Measurements from ENCODE around the gene PPP1R1A.

PPP1R1A gene

DNA sequence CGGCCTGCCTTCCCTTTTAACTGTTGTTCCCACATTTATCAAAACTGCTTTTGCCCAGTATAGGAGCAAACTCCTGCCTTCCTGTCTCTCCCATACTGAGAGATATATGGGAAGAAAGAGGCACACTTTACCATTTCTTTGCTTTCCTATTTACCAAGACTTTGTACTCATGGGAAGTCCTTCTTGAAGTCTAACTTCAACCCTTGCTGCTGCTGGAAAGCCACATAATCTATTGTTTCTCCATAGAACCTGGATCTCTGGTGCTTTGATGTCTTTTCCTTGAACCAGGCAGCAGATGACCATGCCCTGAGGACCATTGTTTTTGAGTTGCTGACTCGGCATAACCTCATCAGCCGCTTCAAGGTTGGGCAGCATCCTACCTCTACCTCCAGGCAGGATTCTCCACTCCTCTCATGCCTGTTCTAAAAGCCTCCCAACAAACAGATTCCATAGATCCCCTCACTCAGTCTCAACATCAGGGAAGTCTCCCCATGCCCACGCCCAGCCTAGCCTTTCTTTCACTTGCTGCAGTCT lies 18.4 kb downstream of the PPP1R1A start:
- no peak for DNase-seq

DNA sequence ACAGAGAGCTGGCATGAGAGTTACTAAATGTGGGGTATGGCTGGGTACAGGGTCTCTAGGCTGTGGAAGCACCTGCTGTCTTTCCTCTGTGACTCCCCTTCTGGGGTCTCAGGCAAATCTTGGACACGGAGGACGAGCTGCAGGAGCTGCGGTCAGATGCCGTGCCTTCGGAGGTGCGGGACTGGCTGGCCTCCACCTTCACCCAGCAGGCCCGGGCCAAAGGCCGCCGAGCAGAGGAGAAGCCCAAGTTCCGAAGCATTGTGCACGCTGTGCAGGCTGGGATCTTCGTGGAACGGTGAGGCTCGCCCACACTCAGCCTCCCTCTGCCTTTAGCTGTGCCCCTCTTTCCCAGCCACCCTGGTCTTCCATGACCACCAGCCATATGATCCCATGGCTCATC lies 19.4 kb downstream of the PPP1R1A start:
- DNase-seq, result no peak

DNA sequence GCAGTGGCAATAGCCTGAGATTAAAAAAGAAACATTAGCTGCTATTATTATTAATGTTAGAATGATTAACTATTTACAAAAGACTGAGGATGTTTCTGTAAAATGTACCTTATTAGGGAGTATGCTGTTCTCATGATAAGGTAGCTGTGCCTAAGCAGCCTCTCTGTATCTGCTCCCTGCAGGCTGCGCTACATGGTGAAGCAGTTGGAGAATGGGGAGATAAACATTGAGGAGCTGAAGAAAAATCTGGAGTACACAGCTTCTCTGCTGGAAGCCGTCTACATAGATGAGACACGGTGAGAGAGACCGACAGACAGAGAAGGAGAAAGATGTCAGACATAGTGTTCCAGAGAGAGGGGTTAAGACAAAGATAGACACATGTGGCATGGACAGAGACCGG lies 21.7 kb downstream of the PPP1R1A start:
- no peak for DNase-seq

DNA sequence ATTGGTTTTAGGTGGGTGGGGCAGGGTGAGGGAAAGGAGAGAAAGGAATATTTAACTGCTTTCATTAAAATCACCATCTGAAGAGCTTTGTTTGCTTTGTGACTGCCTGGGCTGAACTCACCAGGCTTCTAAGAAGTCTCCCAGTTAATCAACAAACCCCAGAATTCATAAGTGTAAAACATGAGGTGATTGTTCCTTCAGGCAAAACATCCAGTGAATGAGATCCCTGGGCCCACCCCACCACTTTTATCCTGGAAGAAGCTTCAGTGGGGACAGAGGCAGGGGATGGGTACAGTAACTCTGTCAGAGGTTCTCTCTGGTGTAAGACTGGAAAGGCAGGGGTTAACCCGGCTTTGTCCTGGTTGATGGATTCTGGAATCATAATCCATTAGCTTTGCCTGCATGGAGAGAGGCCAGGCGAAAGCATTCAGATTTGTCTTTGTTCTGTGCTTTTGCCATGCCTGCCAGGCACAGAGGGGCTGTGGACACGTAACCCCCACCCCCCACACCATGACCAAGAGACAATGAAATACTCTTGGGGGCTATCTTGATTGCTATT lies 22.4 kb downstream of the PPP1R1A start:
- DNase-seq, result no peak

DNA sequence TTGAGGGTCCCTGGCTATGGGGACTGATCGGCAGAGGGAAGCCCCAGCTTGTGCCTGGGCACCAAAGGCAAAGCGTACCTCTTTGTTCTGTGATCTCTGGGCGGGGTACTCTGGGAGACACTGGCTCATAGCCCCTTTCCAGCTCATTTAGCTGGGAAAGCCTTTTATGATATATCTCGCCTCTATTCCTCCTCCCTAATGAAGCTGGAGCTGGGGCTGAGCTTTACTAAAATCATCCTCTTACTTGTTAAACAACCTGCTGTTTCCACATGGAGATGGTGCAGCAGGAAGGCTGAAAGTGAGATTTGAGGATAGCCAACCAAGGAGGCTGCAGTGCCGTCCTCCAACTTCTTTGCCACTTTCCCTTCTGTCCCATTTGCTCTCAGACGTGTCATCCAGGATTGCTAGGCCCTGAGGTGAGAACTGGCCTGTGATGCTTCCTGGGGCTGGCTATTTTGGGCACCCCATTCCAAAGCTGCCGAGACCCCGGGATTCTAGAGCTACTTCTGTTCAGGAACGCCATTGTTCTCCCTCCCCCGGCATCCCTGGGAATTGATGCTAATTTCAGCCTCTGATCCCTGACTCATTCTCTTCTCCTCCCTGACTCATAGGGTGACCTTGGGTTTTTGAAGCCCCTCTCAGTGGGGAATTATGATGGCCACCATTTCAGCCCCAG lies 23.0 kb downstream of the PPP1R1A start:
- no peak for DNase-seq

DNA sequence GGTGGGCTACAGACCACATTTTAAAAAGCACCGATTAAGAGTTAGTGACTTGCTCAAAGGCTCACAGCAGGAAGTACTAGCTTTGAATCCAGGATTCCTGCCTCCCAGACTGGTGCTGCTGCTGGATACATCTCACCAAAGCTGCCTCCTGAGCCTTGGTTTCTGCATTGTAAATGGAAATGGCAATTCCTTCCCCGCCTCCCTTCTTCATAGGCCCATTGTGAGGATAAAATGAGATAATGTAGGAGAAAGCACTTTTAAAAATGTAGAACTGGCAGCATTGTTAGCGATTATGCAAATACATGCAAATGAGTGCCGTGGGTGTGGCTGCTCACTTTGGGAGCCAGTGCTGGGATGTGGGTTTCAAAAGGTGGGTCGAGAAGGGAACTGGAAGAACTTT lies 23.7 kb downstream of the PPP1R1A start:
- no peak for DNase-seq

DNA sequence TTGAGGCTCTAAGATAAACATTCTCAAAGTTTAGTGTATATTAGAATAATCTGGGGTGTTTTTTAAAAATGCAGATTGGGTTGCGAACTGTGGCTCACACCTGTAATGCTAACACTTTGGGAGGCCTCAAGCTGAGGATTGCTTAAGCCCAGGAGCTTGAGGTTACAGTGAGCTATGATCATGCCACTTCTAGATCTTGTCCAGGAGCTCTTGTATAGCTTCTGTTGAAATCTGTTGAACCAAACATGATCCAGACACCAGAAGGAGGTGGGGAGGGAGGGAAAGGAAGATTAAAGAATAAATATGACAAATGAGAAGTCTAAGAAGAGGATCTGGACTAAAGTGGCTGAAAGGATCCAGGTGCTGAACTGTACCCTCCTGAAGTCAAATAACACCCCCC lies 24.7 kb downstream of the PPP1R1A start:
- DNase-seq, result no peak

DNA sequence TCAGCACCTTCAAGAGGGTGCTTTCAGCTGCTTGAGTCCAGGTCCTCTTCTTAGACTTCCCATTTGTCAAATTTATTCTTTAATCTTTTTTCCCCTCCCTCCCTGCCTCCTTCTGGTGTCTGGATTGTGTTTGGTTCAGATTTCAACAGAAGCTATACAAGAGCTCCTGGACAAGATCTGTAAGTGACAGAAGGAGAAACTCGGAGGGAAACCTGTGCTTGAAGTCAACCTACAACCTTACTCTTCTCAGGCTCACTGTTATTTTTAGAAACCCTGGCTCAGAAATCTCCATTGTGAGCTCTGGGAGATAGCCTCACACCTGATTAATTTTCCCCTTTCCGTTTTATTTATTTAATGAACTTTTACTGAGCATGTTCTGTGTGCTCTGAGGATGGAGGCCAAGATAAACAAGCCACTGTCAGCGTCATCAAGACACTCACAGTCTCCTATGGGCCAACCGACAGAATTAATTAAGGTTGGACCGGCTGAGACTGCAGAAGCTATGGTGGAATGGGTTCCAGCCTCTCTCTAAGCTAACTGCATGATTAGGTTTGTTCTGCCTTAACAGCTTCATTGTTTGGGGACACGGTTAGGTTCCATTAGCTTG lies 25.6 kb downstream of the PPP1R1A start:
- no peak for DNase-seq

DNA sequence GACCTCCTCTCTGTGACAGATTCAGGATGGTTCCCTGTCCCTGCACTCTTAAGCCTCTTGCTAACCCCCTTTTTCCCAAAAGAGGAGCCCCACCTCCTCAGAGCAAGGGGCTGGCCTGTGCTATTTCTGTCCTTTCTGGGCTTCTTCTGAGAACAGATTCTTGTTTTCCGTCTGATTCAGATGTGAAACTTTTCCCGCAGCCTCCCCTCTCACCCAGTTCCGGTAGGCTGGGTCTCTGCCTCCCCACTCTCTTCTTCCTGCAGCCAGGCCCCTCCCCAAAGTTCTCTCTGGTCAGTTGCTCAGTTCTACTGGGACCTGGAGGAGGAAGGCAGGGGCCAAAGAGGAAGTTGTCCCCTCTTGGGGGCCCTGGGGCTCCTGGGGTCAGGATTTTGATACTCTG lies 27.3 kb downstream of the PPP1R1A start:
- DNase-seq, result peak; percentile 50

DNA sequence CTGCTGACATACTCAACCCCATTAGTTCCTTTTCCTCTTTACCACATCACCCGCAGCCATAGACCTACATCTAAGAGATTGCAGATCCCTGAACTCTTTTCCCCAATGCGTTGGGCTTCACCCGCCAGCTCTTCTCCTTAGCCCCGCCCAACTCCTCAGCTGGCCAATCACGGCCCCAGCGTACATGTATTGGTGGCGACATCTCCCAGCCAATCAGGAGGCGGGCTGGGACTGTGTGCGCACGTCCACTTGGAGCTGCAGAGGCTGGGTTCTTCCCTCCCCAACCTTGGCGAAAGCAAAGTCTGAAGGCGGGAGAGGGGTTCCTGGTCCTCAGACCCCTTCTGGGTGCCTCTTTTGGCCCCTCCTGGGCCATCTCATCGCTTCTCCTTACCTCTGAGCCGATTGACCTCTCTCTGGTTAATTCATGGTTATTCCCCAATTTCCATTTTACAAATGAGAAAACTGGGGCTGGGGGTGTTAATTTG lies 28.0 kb downstream of the PPP1R1A start:
- DNase-seq, result peak; percentile 96

DNA sequence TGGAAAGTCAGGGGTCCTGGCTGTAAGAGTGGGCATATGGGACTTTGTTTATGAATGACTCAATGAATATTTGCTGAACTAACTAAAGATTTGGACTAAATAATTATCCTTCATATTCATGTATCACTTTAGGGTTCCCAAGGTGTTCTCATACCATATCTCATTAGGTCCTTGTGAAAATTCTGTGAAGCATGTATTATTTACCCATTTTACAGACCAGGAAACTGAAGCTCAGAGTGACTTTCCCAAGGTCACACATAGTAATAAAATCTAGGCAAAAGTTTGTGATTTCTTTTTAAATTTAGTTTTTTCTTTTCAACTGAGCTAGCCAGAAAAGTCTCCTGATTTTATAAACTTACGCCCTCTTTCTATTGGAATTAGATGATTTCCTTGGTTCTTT lies 29.7 kb downstream of the PPP1R1A start:
- DNase-seq, result no peak

DNA sequence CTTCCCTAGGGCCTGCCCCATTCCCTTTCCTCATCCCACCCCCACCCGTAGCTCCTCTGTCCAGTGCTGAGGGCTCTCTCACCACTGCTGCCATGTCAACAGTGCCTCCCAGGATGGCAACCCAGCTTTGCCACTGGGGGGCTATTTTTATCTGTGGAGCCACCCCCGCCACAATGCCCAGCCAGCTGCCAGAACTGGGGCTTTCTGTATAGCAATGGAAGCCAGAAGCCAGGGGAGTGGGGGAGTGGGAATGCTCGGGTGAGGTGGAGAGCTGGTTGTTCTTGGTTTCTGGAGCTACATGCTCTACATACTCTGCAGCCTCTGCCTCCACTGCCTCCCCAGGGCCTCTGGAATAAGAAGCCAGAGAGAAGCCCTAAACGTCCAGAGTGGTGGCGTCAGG lies 30.1 kb downstream of the PPP1R1A start:
- DNase-seq, result no peak

DNA sequence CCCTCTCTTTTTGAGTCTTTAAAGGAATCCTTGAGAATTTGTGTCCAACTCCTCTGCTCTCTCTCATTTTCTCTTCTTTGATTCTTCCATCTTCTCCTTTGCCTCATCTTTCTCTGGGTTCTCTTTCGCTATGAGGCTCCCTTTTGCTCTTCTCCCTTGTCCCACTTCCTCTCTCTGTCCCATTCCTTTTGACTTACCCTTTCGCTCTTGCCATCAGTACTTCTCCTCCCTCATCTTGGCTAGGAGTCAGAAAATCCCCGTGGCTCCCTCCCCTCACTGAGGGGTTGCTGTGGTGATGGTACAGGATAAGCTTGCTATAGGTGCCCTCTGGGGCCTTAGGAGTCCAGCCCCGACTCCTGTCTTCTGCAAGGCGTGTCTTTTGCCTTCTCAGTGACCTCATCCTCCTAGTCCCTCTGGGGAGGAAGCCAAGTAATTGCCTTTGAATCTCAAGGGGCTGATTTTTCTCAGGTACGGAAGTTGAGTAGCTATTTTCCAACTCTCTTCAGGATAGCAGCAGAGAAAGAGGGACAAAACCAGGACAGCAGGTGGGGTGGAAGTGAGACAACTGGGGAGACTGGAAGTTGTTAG lies 32.7 kb downstream of the PPP1R1A start:
- peak; percentile 9 for DNase-seq

DNA sequence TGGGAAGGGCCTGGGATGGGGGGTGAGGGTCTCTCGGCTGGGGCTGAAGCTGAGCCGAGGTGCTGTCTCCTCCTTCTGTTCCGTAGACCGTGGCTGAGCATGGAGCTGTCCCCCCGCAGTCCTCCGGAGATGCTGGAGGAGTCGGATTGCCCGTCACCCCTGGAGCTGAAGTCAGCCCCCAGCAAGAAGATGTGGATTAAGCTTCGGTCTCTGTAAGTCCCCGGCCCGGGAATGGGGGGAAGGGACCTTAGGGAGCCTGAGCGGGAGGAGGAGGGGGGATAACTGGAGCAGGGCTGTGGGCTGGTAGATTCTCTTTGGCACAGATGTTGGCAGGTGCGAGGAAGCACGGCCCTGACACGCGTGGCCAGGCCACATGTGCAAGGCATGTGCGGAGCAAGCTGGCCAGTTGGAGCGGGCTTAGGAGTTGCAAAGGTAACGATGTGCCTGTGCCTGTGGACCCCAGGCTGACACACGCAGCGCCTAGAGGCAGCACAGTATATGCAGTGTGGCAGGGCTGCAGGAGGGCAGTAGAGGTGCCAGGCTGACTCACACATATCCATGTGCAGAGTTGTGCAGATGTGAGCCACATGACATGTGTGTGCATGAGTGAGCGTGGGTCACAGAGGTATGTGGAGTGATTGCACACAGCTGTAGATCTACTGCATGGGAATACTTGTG lies 38.5 kb downstream of the PPP1R1A start:
- DNase-seq, result no peak

DNA sequence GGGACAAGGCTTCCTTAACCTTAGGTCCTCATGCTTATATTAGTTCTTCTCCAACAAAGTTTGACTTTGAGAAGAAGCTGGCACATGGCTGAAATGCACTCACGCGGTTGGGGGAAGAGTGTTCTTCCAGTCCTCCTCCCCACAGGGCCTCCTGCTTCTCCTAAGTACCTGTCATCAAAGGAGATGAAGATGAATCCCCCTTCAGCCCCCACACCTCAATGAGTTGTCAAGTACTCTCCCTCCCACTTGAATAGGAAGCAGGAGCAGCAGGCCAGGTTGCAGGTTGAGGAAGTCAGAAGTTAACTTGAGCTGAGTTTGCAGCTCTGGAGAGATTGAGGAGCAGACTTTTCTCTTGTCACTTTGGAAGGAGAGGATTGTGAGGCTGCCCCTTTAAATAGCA lies 41.9 kb downstream of the PPP1R1A start:
- DNase-seq, result no peak

DNA sequence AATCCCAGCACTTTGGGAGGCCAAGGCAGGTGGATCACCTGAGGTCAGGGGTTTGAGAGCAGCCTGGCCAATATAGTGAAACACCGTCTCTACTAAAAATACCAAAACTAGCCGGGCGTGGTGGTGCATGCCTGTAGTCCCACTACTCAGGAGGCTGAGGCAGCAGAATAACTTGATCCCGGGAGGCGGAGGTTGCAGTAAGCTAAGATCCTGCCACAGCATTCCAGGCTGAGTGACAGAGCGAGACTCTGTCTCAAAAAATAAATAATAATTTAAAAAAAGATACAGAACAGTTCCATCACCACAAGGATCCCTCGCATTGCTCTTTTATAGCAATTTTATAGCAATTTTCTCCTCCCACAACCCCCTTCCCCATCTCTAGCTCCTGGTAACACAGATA lies 43.7 kb downstream of the PPP1R1A start:
- no peak for DNase-seq

DNA sequence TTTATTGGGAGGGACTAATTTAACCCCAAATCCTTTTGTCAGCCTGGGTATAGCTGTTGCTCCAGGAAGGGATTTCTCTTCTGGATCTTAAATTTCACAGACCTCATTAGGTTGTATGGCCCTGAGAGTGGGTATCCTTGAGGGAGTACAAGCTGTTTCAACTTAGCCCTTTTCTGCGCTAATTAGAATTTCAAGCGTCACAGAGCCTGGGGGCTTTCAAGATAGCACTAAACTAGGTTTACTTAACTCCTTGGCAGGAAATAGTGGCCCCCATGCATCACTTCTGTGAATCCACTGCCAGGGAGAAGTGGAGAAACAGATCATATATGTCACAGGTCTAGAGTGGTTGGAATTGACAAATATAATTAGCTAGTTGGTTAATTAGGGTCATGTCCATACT lies 44.9 kb downstream of the PPP1R1A start:
- DNase-seq, result no peak

DNA sequence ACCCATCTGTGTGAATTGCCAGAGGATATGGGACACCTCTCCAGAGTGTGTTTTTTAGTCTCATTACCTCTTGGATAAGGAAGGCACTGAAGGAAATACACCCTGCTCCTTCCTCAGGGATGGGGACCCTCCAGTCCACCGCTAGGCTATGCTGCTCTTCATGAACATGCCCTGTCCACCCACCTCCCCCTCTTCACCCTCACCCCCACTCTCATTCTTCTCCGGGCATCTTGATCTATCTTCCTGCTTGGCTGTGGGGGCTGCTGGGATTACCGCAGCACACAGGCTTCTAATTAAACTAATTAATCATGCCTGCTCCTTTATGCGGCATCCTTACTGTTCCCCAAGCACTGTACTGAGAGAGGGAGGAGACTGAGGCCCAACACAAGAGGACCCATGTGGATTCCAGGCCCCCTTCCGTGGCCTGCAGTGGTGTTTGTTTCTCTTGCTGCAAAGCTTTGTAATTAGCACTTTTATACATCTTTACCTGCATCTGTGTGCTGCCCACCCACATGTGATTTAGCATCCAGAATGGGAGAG lies 46.6 kb downstream of the PPP1R1A start:
- DNase-seq, result no peak

DNA sequence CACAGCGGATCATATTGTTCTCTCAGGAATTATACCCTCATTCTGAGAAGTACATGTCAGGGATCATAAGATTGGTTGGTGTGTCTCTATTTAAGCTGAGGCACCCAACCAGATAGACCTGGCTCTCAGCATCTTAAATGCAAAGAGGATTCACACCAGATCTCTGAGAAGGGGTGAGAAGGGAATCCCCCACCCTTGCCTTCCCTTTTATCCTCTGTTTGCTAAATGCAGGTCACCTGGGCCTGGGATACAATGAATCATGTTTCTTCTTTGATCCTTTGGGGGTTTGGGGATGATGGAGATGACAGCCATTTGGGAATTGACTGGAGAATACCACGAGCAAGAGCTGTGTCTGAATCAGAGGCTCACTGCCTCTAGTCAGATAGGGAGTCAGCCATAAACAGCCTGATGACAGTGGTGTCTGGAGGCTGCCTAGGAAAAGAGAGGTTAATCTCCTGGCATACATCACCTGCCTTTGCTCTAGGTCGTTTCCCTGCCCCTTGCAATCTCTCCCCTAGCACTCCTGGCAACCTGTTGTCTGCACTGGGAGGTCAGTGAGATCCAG lies 50.2 kb downstream of the PPP1R1A start:
- no peak for DNase-seq

DNA sequence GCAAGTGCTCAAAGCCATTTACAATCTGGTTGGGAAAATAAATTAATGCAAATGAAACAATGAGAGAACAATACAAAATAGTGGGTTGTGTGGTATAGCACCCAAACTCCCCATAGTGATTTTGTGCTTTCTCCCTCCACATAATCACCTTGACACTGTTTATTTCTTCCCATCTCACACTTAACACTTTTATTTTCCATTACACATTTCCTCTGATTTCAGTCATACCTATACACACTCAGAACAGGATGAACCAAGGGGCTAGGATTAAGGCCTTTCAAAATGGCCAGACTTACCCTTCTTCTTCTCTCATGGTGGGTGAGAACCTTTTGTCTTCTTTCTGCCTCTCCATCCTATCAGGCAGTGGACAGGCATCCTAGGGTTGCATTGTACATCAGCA lies 53.0 kb downstream of the PPP1R1A start:
- no peak for DNase-seq

DNA sequence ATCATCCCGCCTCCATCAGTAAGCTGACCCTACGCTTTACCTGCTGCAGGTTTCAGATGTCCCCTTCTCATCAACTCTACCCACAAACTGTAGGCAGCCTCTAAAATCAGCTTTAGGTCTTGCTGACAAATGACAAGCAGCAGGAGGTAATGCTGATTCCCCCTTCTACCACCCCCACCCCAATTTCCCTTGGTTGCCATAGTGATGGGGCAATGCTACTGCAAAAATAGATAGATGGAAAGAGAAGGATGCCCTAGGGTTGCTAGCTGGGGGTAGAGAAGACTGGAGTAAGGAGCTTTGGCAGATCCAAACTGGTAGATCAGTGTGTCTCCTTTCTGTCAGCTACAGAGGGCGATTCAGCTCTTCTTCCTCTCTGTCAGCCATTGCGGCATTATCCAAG lies 58.9 kb downstream of the PPP1R1A start:
- no peak for DNase-seq
